ENCODE data around the gene OR2H1.

Gene OR2H1

GRCh38 chr6:29465279-29465678 lies 8.3 kb downstream of the OR2H1 start:
- Histone ChIP-seq H3K4me1 (ENCODE audit: control insufficient read depth, low read length) (no peaks in the 10 kb centered on the region), H3K79me2 (ENCODE audit: control insufficient read depth, low read length) (no peaks in the 10 kb centered on the region), H3K27me3 (ENCODE audit: control insufficient read depth, low read length) (no peaks in the 10 kb centered on the region), H3K36me3 (ENCODE audit: control insufficient read depth, low read length) (no peaks in the 10 kb centered on the region), H3K27ac (ENCODE audit: low read depth, low read length) (no peak overlapping the region), H4K20me1 (ENCODE audit: control insufficient read depth, insufficient read depth, low read depth, low read length) (no peaks in the 10 kb centered on the region), H3F3A (ENCODE audit: control insufficient read depth, insufficient read depth) (no peaks in the 10 kb centered on the region), H3K4me2 (ENCODE audit: low read length) (no peak overlapping the region), H3K4me3 (ENCODE audit: low read length) (no peak overlapping the region), H3K9me3 (ENCODE audit: control insufficient read depth, insufficient read depth, low read length) (no peaks in the 10 kb centered on the region), H3K9me2 (replicated peaks; ENCODE audit: control insufficient read depth, low read length) (no peaks in the 10 kb centered on the region)
- TF ChIP-seq, protein P1, sequence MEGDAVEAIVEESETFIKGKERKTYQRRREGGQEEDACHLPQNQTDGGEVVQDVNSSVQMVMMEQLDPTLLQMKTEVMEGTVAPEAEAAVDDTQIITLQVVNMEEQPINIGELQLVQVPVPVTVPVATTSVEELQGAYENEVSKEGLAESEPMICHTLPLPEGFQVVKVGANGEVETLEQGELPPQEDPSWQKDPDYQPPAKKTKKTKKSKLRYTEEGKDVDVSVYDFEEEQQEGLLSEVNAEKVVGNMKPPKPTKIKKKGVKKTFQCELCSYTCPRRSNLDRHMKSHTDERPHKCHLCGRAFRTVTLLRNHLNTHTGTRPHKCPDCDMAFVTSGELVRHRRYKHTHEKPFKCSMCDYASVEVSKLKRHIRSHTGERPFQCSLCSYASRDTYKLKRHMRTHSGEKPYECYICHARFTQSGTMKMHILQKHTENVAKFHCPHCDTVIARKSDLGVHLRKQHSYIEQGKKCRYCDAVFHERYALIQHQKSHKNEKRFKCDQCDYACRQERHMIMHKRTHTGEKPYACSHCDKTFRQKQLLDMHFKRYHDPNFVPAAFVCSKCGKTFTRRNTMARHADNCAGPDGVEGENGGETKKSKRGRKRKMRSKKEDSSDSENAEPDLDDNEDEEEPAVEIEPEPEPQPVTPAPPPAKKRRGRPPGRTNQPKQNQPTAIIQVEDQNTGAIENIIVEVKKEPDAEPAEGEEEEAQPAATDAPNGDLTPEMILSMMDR (IDR thresholded peaks at IDR 0.05; ENCODE audit: low read depth, low read length, poor library complexity, severe bottlenecking): no peak
- no peak for TF ChIP-seq EZH2phosphoT487 (IDR thresholded peaks at IDR 0.05; ENCODE audit: borderline replicate concordance, low read length)

GRCh38 chr6:29465801-29466200 lies 8.8 kb downstream of the OR2H1 start:
- no peak for TF ChIP-seq EZH2phosphoT487 (IDR thresholded peaks at IDR 0.05; ENCODE audit: borderline replicate concordance, low read length)
- TF ChIP-seq, protein P1 (IDR thresholded peaks at IDR 0.05; ENCODE audit: low read depth, low read length, poor library complexity, severe bottlenecking): no peak

DNA sequence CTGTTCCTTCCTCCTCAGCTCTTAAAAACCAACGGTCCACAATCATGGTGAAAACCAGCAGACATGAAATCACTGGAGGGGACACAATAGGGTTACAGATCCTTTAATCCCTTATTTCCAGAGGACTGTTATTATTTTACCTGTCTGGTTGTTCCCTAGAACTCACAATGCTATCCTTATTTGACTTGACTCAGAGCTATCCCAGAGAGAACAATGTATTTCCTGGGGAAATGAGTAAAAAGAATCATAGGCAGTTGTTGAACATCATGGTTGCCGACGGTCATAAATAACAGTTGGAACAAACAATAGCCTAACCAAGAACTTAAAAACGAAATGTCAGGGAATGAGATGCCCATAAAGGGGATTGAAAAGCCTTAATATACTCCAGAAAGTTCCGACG lies 9.3 kb downstream of the OR2H1 start:
- Histone ChIP-seq H3K36me3 (ENCODE audit: control insufficient read depth, low read length) (no peaks in the 10 kb centered on the region), H3K4me3 (ENCODE audit: low read length) (no peak overlapping the region), H4K20me1 (ENCODE audit: control insufficient read depth, insufficient read depth, low read depth, low read length) (no peaks in the 10 kb centered on the region), H3F3A (ENCODE audit: control insufficient read depth, insufficient read depth) (no peaks in the 10 kb centered on the region), H3K9me3 (ENCODE audit: control insufficient read depth, insufficient read depth, low read length) (no peaks in the 10 kb centered on the region), H3K27me3 (ENCODE audit: control insufficient read depth, low read length) (no peaks in the 10 kb centered on the region), H3K4me2 (ENCODE audit: low read length) (no peak overlapping the region), H3K79me2 (ENCODE audit: control insufficient read depth, low read length) (no peaks in the 10 kb centered on the region), H3K27ac (ENCODE audit: low read depth, low read length) (no peak overlapping the region), H3K9me2 (replicated peaks; ENCODE audit: control insufficient read depth, low read length) (no peaks in the 10 kb centered on the region), H3K4me1 (ENCODE audit: control insufficient read depth, low read length) (no peaks in the 10 kb centered on the region)
- TF ChIP-seq, protein P1 (IDR thresholded peaks at IDR 0.05; ENCODE audit: low read depth, low read length, poor library complexity, severe bottlenecking): no peak
- TF ChIP-seq EZH2phosphoT487 (IDR thresholded peaks at IDR 0.05; ENCODE audit: borderline replicate concordance, low read length): no peak

More at GRCh38 chr6:29465801-29466200, 8.8 kb downstream of the OR2H1 start:
- no peaks in the 10 kb centered on the region for H3F3A ChIP-seq (ENCODE audit: control insufficient read depth, insufficient read depth)
- H3K27ac ChIP-seq (ENCODE audit: low read depth, low read length): no peak overlapping the region
- no peaks in the 10 kb centered on the region for H4K20me1 ChIP-seq (ENCODE audit: control insufficient read depth, insufficient read depth, low read depth, low read length)
- no peaks in the 10 kb centered on the region for H3K27me3 ChIP-seq (ENCODE audit: control insufficient read depth, low read length)
- H3K4me1 ChIP-seq (ENCODE audit: control insufficient read depth, low read length): no peaks in the 10 kb centered on the region
- H3K4me3 ChIP-seq (ENCODE audit: low read length): no peak overlapping the region
- H3K79me2 ChIP-seq (ENCODE audit: control insufficient read depth, low read length): no peaks in the 10 kb centered on the region
- H3K4me2 ChIP-seq (ENCODE audit: low read length): no peak overlapping the region
- no peaks in the 10 kb centered on the region for H3K9me2 ChIP-seq (replicated peaks; ENCODE audit: control insufficient read depth, low read length)
- no peaks in the 10 kb centered on the region for H3K36me3 ChIP-seq (ENCODE audit: control insufficient read depth, low read length)
- no peaks in the 10 kb centered on the region for H3K9me3 ChIP-seq (ENCODE audit: control insufficient read depth, insufficient read depth, low read length)

DNA sequence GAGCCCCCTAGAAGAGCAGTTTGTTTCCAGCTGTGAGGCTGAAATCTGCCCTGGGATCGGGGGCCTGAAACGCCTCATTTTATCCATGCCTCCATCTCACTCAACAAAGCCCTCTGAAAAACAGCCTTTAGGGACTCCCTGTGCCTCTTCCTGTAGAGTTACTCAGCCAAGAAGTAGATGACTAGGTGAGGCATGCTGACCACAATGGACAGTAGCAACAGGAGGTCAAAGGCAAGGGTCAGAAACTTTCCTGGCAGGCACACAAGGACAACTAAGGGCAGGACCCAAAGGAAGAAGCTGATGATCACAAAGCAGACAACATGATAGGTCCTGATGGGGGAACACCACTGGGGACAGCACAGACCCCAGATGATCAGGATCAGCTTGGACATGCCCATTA lies 18.0 kb downstream of the OR2H1 start:
- no peak overlapping the region for H3K4me2 ChIP-seq (ENCODE audit: low read length)
- H3K4me3 ChIP-seq (ENCODE audit: low read length): no peak overlapping the region
- H3K27me3 ChIP-seq (ENCODE audit: control insufficient read depth, low read length): no peaks in the 10 kb centered on the region
- no peaks in the 10 kb centered on the region for H3K4me1 ChIP-seq (ENCODE audit: control insufficient read depth, low read length)
- H3K36me3 ChIP-seq (ENCODE audit: control insufficient read depth, low read length): no peaks in the 10 kb centered on the region
- H3K27ac ChIP-seq (ENCODE audit: low read depth, low read length): no peak overlapping the region
- no peaks in the 10 kb centered on the region for H4K20me1 ChIP-seq (ENCODE audit: control insufficient read depth, insufficient read depth, low read depth, low read length)
- TF ChIP-seq EZH2phosphoT487 (IDR thresholded peaks at IDR 0.05; ENCODE audit: borderline replicate concordance, low read length): no peak
- TF ChIP-seq, protein P1 (IDR thresholded peaks at IDR 0.05; ENCODE audit: low read depth, low read length, poor library complexity, severe bottlenecking): no peak
- no peaks in the 10 kb centered on the region for H3K79me2 ChIP-seq (ENCODE audit: control insufficient read depth, low read length)
- H3K9me3 ChIP-seq (ENCODE audit: control insufficient read depth, insufficient read depth, low read length): no peaks in the 10 kb centered on the region
- no peaks in the 10 kb centered on the region for H3F3A ChIP-seq (ENCODE audit: control insufficient read depth, insufficient read depth)
- H3K9me2 ChIP-seq (replicated peaks; ENCODE audit: control insufficient read depth, low read length): no peaks in the 10 kb centered on the region
